ENCODE measurements around the gene RGS14. TPM values are rescaled to one million over a fixed set of nuclear protein-coding genes. Genes with fewer than 3 reads are reported as not detected.

The RGS14 gene
- total RNA-seq: 9.9 and 34.2 TPM in 2 replicates

GRCh38 chr5:177357459-177358351, at the start of gene RGS14:
RGS14 (plus strand) TSS chr5:177357924; CDS start chr5:177358025, 101 bp downstream.

GRCh38 chr5:177311723-177312648, 45.7 kb upstream of the RGS14 start, which contains the start of gene MXD3:
MXD3 (minus strand) TSS chr5:177311898; CDS start chr5:177311830, 68 bp downstream.

GRCh38 chr5:177351392-177352329, 6.1 kb upstream of the RGS14 start, which contains the start of gene LMAN2:
LMAN2 (minus strand) TSS chr5:177351668; CDS start chr5:177351647, 21 bp downstream.

GRCh38 chr5:177384134-177384533, 26.4 kb downstream of the RGS14 start, which contains the start of gene SLC34A1:
SLC34A1 (plus strand) TSS chr5:177384434; CDS start chr5:177385742, 1,308 bp downstream.

GRCh38 chr5:177399997-177400868, 42.5 kb downstream of the RGS14 start, which contains the start of gene PFN3:
PFN3 (minus strand) TSS chr5:177400661; CDS start chr5:177400576, 85 bp downstream.

GRCh38 chr5:177409043-177409801, 51.5 kb downstream of the RGS14 start, which contains the start of gene F12:
F12 (minus strand) TSS chr5:177409564; CDS start chr5:177409527, 37 bp downstream.

Other genes with a start within 250 kb of the RGS14 start
- gene NSD1, start 224.2 kb upstream of the RGS14 start, total RNA-seq: 13.2 and 18.0 TPM in 2 replicates
- 44.0 and 47.7 TPM in 2 replicates for gene RAB24, start 54.2 kb upstream of the RGS14 start, total RNA-seq
- 57.3 and 63.5 TPM in 2 replicates for gene PRELID1, start 54.1 kb upstream of the RGS14 start, total RNA-seq
- 10.5 and 16.7 TPM in 2 replicates for gene MXD3, start 46.0 kb upstream of the RGS14 start, total RNA-seq
- 302 and 370 TPM in 2 replicates for gene LMAN2, start 6.3 kb upstream of the RGS14 start, total RNA-seq
- gene SLC34A1, start 26.5 kb downstream of the RGS14 start, total RNA-seq: not detected in 2 replicates
- not detected in 2 replicates for gene PFN3, start 42.7 kb downstream of the RGS14 start, total RNA-seq
- gene F12, start 51.6 kb downstream of the RGS14 start, total RNA-seq: 0.44 and 0.49 TPM in 2 replicates
- 9.5 and 14.7 TPM in 2 replicates for gene GRK6, start 68.8 kb downstream of the RGS14 start, total RNA-seq
- gene PRR7, start 88.9 kb downstream of the RGS14 start, total RNA-seq: 26.0 and 30.6 TPM in 2 replicates
- gene DBN1, start 115.7 kb downstream of the RGS14 start, total RNA-seq: 86.3 and 93.7 TPM in 2 replicates
- 96.1 and 124 TPM in 2 replicates for gene PDLIM7, start 139.7 kb downstream of the RGS14 start, total RNA-seq
- 0.44 and 2.1 TPM in 2 replicates for gene DOK3, start 151.9 kb downstream of the RGS14 start, total RNA-seq
- gene DDX41, start 159.0 kb downstream of the RGS14 start, total RNA-seq: 113 and 114 TPM in 2 replicates
- 31.7 and 33.3 TPM in 2 replicates for gene FAM193B, start 196.6 kb downstream of the RGS14 start, total RNA-seq
- gene TMED9, start 234.3 kb downstream of the RGS14 start, total RNA-seq: 191 and 212 TPM in 2 replicates
- gene B4GALT7, start 242.2 kb downstream of the RGS14 start, total RNA-seq: 26.5 and 30.3 TPM in 2 replicates